ENCODE results near the gene LRRTM2.

Gene LRRTM2

GRCh38 chr5:138878437-138879235 lies 3.5 kb upstream of the LRRTM2 start:
- DNase-seq, result no peak

- no peak for DNase-seq
Measured at GRCh38 chr5:138876811-138877210, 1.7 kb upstream of the LRRTM2 start.

GRCh38 chr5:138875946-138876345 lies 811 bp upstream of the LRRTM2 start:
- no peak for DNase-seq

GRCh38 chr5:138875552-138875875 lies 379 bp upstream of the LRRTM2 start:
- no peak for DNase-seq

GRCh38 chr5:138874241-138874640 lies 894 bp downstream of the LRRTM2 start:
- DNase-seq, result no peak

- DNase-seq, result no peak
Measured at GRCh38 chr5:138873466-138874221, 1.5 kb downstream of the LRRTM2 start.

GRCh38 chr5:138872841-138873465 lies 2.2 kb downstream of the LRRTM2 start:
- DNase-seq, result no peak

GRCh38 chr5:138870611-138871010 lies 4.5 kb downstream of the LRRTM2 start:
- no peak for DNase-seq

GRCh38 chr5:138869763-138870500 lies 5.2 kb downstream of the LRRTM2 start:
- DNase-seq, result no peak

GRCh38 chr5:138869038-138869437 lies 6.1 kb downstream of the LRRTM2 start:
- no peak for DNase-seq

GRCh38 chr5:138867011-138867410 lies 8.1 kb downstream of the LRRTM2 start:
- no peak for DNase-seq

- DNase-seq, result no peak
Measured at GRCh38 chr5:138853132-138853531, 22.0 kb downstream of the LRRTM2 start.

GRCh38 chr5:138850865-138851435 lies 24.2 kb downstream of the LRRTM2 start:
- DNase-seq, result no peak

GRCh38 chr5:138849882-138850281 lies 25.3 kb downstream of the LRRTM2 start:
- DNase-seq, result no peak

- no peak for DNase-seq
Measured at GRCh38 chr5:138849439-138849838, 25.7 kb downstream of the LRRTM2 start.

GRCh38 chr5:138844812-138845513 lies 30.2 kb downstream of the LRRTM2 start:
- DNase-seq, result no peak

GRCh38 chr5:138844125-138844461 lies 31.0 kb downstream of the LRRTM2 start:
- DNase-seq, result no peak

- no peak for DNase-seq
Measured at GRCh38 chr5:138843316-138844124, 31.6 kb downstream of the LRRTM2 start.

GRCh38 chr5:138841531-138841930 lies 33.6 kb downstream of the LRRTM2 start:
- DNase-seq, result no peak

GRCh38 chr5:138840103-138840502 lies 35.0 kb downstream of the LRRTM2 start:
- no peak for DNase-seq

- no peak for DNase-seq
Measured at GRCh38 chr5:138837160-138837559, 38.0 kb downstream of the LRRTM2 start.

All from CD4-positive, alpha-beta T cell treated with Interleukin-4 for 1 hour (primary cell).